Neural cell (in vitro differentiated cells): ENCODE results near the gene SETBP1. TPM values are rescaled to one million over a fixed set of nuclear protein-coding genes. Genes with fewer than 3 reads are reported as not detected.

ENCODE experiments used
- H2AFZ ChIP-seq: fragments of 200-600, 300-800 bp; sonication (generic), shearing (Covaris generic); 2 replicates; pipeline ENCODE4 v1.6.0; 2014; ENCODE audit warnings: low read depth, mild to moderate bottlenecking, antibody characterized with exemption, low read length, moderate library complexity
- H3F3A ChIP-seq: fragments of 200-600 bp; shearing (Covaris generic); 2 replicates; pipeline ENCODE4 v1.6.1; 2016; ENCODE audit warnings: mild to moderate bottlenecking, moderate library complexity, mixed read lengths, antibody characterized with exemption, low read length; ENCODE audit not compliant: insufficient read depth, poor library complexity, severe bottlenecking
- H3K27ac ChIP-seq: fragments of 200-600, 300-800 bp; sonication (generic), shearing (Covaris generic); 2 replicates; pipeline ENCODE4 v1.5.1; 2014; ENCODE audit warnings: mild to moderate bottlenecking, low read length, moderate library complexity
- H3K27me3 ChIP-seq: fragments of 300-800, 200-600 bp; sonication (generic), shearing (Covaris generic); 2 replicates; pipeline ENCODE4 v1.6.0; 2014; ENCODE audit warnings: mild to moderate bottlenecking, low read depth, low read length, moderate library complexity; ENCODE audit not compliant: insufficient read depth
- H3K36me3 ChIP-seq: fragments of 300-800, 200-600 bp; sonication (generic), shearing (Covaris generic); 2 replicates; pipeline ENCODE4 v1.5.1; 2014; ENCODE audit warnings: mild to moderate bottlenecking, antibody characterized with exemption, low read length, moderate library complexity; ENCODE audit not compliant: insufficient read depth
- H3K4me2 ChIP-seq: fragments of 300-800, 200-600 bp; sonication (generic), shearing (Covaris generic); 2 replicates; pipeline ENCODE4 v1.6.0; 2014; ENCODE audit warnings: mild to moderate bottlenecking, low read length
- H3K4me3 ChIP-seq: fragments of 300-800, 200-600 bp; sonication (generic), shearing (Covaris generic); 2 replicates; pipeline ENCODE4 v1.5.1; 2014; ENCODE audit warnings: mild to moderate bottlenecking, low read length, moderate library complexity
- H3K79me2 ChIP-seq: fragments of 200-600 bp; shearing (Covaris generic); replicated peaks from 2 replicates; pipeline ENCODE4 v1.6.0; 2014; ENCODE audit warnings: mild to moderate bottlenecking, low read length, moderate library complexity; ENCODE audit not compliant: insufficient read depth
- H3K9ac ChIP-seq: fragments of 300-800, 200-600 bp; sonication (generic), shearing (Covaris generic); 2 replicates; pipeline ENCODE4 v1.6.1; 2016; ENCODE audit warnings: mild to moderate bottlenecking, low read length, mixed read lengths
- H3K9me2 ChIP-seq: fragments of 200-600 bp; shearing (Covaris generic); 2 replicates; pipeline ENCODE4 v1.6.1; 2016; ENCODE audit warnings: mild to moderate bottlenecking, low read length, mixed read lengths; ENCODE audit not compliant: insufficient read depth
- H3K9me3 ChIP-seq: fragments of 200-600, 300-800 bp; sonication (generic), shearing (Covaris generic); 2 replicates; pipeline ENCODE4 v1.6.1; 2016; ENCODE audit warnings: mild to moderate bottlenecking, mixed run types, low read length, moderate library complexity, mixed read lengths
- H4K20me1 ChIP-seq: fragments of 200-600 bp; shearing (Covaris generic); 2 replicates; pipeline ENCODE4 v1.6.1; 2016; ENCODE audit warnings: mild to moderate bottlenecking, mixed run types; ENCODE audit not compliant: insufficient read depth
- EP300 ChIP-seq: fragments of 450-650 bp; conservative IDR thresholded peaks from 2 replicates; pipeline ENCODE4 v1.6.1; 2014; ENCODE audit warnings: antibody characterized with exemption, mild to moderate bottlenecking, moderate library complexity; ENCODE audit not compliant: poor library complexity, severe bottlenecking
- EZH2 ChIP-seq: fragments of 200-600, 300-800 bp; shearing (Covaris generic), sonication (generic); IDR thresholded peaks from 2 replicates; pipeline ENCODE4 v1.6.1; 2014; ENCODE audit warnings: antibody characterized with exemption, low read length, borderline replicate concordance, mild to moderate bottlenecking; ENCODE audit not compliant: insufficient read depth, poor library complexity, severe bottlenecking
- MXI1 ChIP-seq: fragments of 450-650 bp; conservative IDR thresholded peaks from 2 replicates; pipeline ENCODE4 v1.6.1; 2014; ENCODE audit warnings: antibody characterized with exemption, mild to moderate bottlenecking; ENCODE audit not compliant: poor library complexity, severe bottlenecking
- POLR2AphosphoS5 ChIP-seq: IDR thresholded peaks from 2 replicates; pipeline ENCODE4 v1.6.1; 2012
- RAD21 ChIP-seq: fragments of 450-650 bp; conservative IDR thresholded peaks from 2 replicates; pipeline ENCODE4 v1.6.1; 2014; ENCODE audit warnings: antibody characterized with exemption, mild to moderate bottlenecking, moderate library complexity
- SMC3 ChIP-seq: fragments of 450-650 bp; conservative IDR thresholded peaks from 2 replicates; pipeline ENCODE4 v1.6.1; 2014; ENCODE audit warnings: antibody characterized with exemption, mild to moderate bottlenecking, moderate library complexity; ENCODE audit not compliant: poor library complexity
- TAF1 ChIP-seq: IDR thresholded peaks from 2 replicates; pipeline ENCODE4 v1.6.1; 2012; ENCODE audit warnings: low read depth
- polyA plus RNA-seq: library from polyadenylated mRNA; depleted of rRNA; stranded (reverse); fragments of >200 nt; gene quantifications from 2 replicates; pipeline ENCODE4 v1.2.3, GENCODE V29; 2014
- TF ChIP-seq, protein P1 (sequence below): fragments of 450-650 bp; IDR thresholded peaks from 2 replicates; pipeline ENCODE4 v1.5.1; 2014; ENCODE audit warnings: antibody characterized with exemption, mild to moderate bottlenecking, moderate library complexity; ENCODE audit not compliant: poor library complexity, severe bottlenecking
- TF ChIP-seq, protein P2 (sequence below): IDR thresholded peaks from 2 replicates; pipeline ENCODE4 v1.6.1; 2012; ENCODE audit warnings: borderline replicate concordance

Gene SETBP1
- polyA plus RNA-seq, 1 donor from 2014 or later, result 13.7 TPM

- Histone ChIP-seq H2AFZ (no peak overlapping the region), H3K9ac (no peak overlapping the region), H4K20me1 (no peaks in the 10 kb centered on the region), H3K79me2 (peaks cover 9% of the 10 kb centered on the region), H3K36me3 (peaks cover 6% of the 10 kb centered on the region), H3K9me3 (no peaks in the 10 kb centered on the region), H3K4me3 (no peak overlapping the region), H3K9me2 (no peaks in the 10 kb centered on the region), H3K27ac (no peak overlapping the region), H3F3A (no peaks in the 10 kb centered on the region), H3K4me2 (no peak overlapping the region), H3K27me3 (no peaks in the 10 kb centered on the region)
- TF ChIP-seq EZH2 (no peak), MXI1 (no peak)
- TF ChIP-seq, protein P1, sequence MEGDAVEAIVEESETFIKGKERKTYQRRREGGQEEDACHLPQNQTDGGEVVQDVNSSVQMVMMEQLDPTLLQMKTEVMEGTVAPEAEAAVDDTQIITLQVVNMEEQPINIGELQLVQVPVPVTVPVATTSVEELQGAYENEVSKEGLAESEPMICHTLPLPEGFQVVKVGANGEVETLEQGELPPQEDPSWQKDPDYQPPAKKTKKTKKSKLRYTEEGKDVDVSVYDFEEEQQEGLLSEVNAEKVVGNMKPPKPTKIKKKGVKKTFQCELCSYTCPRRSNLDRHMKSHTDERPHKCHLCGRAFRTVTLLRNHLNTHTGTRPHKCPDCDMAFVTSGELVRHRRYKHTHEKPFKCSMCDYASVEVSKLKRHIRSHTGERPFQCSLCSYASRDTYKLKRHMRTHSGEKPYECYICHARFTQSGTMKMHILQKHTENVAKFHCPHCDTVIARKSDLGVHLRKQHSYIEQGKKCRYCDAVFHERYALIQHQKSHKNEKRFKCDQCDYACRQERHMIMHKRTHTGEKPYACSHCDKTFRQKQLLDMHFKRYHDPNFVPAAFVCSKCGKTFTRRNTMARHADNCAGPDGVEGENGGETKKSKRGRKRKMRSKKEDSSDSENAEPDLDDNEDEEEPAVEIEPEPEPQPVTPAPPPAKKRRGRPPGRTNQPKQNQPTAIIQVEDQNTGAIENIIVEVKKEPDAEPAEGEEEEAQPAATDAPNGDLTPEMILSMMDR, result no peak
Observed at GRCh38 chr18:45006934-45007333, 326.2 kb downstream of the SETBP1 start.

DNA sequence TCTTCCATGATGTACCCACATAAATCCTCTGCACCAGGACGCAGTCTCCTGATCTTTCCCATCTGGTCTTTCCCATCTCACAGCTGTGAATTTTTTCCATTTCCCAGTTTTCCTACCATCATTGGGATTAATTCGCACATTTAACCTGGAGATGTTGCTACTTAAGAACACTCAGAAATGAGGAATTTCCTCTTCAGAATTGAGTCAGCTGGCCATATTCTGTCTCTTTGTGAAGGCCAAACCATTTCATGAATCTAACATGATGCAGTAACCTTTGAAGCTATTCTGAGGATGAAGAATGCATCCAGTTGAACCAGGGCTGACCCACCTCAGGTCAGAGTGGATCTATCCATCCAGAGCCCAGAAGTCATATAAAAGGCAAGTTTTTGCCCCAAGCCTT is 326.8 kb downstream of the SETBP1 start:
- Histone ChIP-seq H3K79me2 (peaks cover 9% of the 10 kb centered on the region), H3K27ac (no peak overlapping the region), H2AFZ (no peak overlapping the region), H3K4me2 (no peak overlapping the region), H4K20me1 (no peaks in the 10 kb centered on the region), H3F3A (no peaks in the 10 kb centered on the region), H3K9me3 (no peaks in the 10 kb centered on the region), H3K4me3 (no peak overlapping the region), H3K27me3 (no peaks in the 10 kb centered on the region), H3K9me2 (no peaks in the 10 kb centered on the region), H3K9ac (no peak overlapping the region), H3K36me3 (peaks cover 6% of the 10 kb centered on the region)
- no peak for TF ChIP-seq POLR2AphosphoS5
- TF ChIP-seq, protein P2, sequence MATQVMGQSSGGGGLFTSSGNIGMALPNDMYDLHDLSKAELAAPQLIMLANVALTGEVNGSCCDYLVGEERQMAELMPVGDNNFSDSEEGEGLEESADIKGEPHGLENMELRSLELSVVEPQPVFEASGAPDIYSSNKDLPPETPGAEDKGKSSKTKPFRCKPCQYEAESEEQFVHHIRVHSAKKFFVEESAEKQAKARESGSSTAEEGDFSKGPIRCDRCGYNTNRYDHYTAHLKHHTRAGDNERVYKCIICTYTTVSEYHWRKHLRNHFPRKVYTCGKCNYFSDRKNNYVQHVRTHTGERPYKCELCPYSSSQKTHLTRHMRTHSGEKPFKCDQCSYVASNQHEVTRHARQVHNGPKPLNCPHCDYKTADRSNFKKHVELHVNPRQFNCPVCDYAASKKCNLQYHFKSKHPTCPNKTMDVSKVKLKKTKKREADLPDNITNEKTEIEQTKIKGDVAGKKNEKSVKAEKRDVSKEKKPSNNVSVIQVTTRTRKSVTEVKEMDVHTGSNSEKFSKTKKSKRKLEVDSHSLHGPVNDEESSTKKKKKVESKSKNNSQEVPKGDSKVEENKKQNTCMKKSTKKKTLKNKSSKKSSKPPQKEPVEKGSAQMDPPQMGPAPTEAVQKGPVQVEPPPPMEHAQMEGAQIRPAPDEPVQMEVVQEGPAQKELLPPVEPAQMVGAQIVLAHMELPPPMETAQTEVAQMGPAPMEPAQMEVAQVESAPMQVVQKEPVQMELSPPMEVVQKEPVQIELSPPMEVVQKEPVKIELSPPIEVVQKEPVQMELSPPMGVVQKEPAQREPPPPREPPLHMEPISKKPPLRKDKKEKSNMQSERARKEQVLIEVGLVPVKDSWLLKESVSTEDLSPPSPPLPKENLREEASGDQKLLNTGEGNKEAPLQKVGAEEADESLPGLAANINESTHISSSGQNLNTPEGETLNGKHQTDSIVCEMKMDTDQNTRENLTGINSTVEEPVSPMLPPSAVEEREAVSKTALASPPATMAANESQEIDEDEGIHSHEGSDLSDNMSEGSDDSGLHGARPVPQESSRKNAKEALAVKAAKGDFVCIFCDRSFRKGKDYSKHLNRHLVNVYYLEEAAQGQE, result no peak
- TF ChIP-seq, protein P1, result no peak
- TF ChIP-seq EP300, result no peak
- TF ChIP-seq SMC3, result no peak
- TF ChIP-seq EZH2, result no peak
- TF ChIP-seq MXI1, result no peak
- TF ChIP-seq TAF1, result no peak
- no peak for TF ChIP-seq RAD21
